GM19035 (cell line): ENCODE measurements around the gene PLSCR3.

Experiments
- ATAC-seq: cut with Tn5 transposase; IDR thresholded peaks from one replicate; pipeline ENCODE4 v1.9.1; 2021; ENCODE audit not compliant: unreplicated experiment

PLSCR3 gene

GRCh38 chr17:7394452-7395191, at the start of gene PLSCR3:
TSS of gene PLSCR3 (minus strand) at chr17:7394525. CDS start at chr17:7394110, 415 bp downstream.
- ATAC-seq = peak; percentile 81

- ATAC-seq = no peak
Observed at GRCh38 chr17:7443499-7444485, 49.5 kb upstream of the PLSCR3 start.

DNA sequence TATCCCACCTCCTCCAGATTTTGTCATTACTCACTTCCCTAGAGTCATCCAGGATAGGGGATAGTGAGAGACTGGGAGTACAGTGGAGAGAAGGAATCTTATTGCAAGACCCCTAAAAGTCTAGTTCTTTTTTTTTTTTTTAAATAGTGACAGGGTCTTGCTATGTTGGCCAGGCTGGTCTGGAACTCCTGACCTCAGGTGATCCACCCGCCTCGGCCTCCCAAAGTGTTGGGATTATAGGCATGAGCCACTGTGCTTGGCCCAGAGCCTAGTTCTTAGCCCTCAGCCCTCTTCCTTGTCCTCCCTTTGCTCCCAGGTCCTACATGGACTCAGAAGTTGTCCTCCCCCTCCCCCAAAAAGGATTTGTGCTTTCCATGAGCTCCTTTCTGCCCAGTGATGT, 47.8 kb upstream of the PLSCR3 start:
- no peak for ATAC-seq

DNA sequence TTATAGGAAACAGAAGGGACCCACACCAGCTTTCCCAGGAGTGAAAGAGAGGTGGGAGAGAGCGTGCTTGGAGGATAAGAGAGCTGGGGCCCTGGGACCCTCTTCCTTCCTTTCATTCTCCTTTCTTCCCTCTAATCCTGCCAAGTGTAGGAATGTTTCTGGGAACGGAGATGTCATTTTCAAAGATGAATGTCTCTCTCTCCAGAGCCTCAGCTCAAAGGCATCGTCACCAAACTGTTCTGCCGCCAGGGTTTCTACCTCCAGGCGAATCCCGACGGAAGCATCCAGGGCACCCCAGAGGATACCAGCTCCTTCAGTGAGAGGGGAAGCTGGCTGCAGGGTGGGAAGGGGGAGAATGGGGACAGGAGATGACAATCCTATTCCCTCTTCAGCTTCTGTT, 46.9 kb upstream of the PLSCR3 start:
- ATAC-seq = no peak

- ATAC-seq = no peak
Observed at GRCh38 chr17:7440834-7441195, 46.5 kb upstream of the PLSCR3 start.

DNA sequence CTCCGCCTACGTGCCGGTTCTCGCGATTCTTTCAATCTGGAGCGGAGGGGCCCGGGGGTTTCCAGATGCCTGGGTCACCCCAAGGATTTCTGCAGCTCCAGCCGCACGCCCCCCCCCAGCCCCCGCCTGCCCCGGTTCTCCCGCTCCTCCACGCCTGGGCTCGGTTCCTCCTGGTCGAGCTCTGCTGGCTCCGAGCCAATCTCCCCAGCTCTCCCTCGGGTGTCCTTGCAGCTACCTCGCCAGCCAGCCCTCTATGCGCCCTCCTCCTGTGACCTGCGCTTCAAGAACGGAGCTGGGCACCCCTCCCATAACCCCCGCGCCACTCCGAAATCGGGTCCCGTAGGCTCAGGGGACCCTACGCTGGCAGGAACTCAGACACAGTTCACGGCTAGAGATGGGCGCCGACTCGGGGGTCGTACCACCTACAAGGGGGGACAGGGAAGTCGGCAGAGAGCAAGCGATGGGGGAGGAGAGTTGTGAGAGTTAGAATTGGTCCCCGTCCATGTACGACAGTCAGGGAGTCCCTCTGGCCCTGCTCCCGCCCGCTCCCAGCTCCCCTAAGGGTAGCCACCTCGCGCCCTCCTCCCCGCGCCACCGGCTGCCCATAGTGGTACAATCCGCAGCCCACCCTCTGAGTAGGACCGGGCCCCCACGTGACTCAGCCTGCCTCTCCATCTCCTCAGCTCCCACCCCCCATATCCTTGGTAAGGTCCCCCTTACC, 45.9 kb upstream of the PLSCR3 start:
- no peak for ATAC-seq

DNA sequence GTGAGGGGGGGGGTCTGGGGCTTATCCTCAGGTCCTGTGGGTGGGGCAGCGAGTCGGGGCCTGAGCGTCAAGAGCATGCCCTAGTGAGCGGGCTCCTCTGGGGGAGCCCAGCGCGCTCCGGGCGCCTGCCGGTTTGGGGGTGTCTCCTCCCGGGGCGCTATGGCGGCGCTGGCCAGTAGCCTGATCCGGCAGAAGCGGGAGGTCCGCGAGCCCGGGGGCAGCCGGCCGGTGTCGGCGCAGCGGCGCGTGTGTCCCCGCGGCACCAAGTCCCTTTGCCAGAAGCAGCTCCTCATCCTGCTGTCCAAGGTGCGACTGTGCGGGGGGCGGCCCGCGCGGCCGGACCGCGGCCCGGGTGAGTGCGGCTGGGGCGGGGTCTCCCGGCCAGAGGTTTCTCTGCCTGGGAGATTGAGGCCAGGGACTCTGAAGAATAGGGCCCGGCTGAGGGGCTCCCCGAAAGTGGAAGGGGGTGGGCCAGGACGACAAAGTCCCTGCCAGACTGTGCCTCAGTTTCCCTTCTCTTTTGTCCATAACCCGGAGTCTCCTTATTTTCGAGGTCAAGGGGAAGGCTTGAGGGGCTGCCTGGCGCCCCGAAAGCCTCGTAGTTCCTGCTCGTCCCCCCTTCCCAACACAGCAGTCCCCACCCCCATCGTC, 45.3 kb upstream of the PLSCR3 start, which contains the start of gene FGF11:
Gene FGF11 (plus strand): TSS at position 51 of the 651 bp plus-strand sequence. CDS start 109 bp downstream, at position 160.
- no peak for ATAC-seq

DNA sequence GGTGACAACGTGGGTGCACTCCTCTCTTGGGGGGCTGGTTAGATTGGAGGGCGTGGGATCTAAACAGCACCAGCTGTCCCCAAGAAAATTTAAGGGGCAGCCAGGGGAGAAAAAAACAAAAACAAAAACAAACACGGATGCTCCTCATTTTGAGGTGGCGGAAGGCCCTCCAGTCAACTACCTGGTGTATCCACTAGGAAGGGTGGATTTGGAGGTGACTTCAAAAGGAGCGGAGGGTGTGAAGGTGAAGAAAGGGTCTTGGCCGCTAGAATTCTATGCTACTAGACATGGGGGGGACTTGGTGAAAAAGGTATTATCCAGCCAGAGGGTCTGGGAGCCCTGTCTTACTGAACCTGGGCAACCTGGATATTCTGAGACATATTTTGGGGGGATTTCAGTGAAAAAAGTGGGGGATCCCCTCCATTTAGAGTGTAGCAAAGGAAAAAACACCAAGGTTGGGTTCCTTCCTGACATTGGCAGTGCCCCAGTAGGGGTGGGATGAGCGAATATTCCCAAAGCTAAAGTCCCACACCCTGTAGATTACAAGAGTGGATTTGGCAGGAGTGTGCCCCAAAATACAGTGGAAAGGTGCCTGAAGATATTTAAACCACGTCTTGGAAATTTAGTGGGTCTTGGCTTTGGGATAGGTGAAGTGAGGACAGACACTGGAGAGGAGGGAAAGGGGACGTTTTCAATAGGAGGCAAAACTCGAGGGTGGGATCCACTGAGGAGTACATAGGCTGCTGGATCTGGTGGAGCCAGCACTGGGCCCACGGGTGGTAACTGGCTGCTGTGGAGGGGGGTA, 44.5 kb upstream of the PLSCR3 start:
- no peak for ATAC-seq

- no peak for ATAC-seq
Observed at GRCh38 chr17:7437950-7438614, 43.8 kb upstream of the PLSCR3 start.

DNA sequence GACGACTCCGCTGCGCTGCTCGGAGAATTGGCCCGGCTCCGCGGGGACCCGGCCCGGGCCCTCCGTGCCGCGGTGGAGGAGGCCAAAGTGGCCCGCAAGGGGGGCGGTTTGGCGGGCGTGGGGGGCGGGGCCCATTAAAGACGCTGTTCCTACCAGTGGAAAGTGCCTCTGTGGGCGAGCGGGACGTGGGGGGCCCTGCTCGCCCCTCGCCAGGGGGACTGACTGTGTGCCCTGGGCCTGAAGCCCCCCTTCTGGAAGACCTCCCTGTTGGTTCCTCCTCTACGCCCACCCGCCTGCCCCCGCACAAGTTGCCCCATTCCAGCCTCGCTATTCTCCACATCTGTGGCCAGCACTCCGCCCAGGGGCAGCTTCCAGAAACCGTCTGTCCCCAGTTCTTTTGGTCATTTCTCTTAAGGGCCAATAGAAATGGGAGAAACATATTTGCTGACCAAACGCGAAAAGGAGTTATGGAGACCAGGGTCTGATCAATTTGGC, 43.1 kb upstream of the PLSCR3 start:
- no peak for ATAC-seq

- ATAC-seq = no peak
Observed at GRCh38 chr17:7436556-7437368, 42.4 kb upstream of the PLSCR3 start.

- ATAC-seq = peak; percentile 24
Observed at GRCh38 chr17:7435676-7436555, 41.6 kb upstream of the PLSCR3 start.

- ATAC-seq = no peak
Observed at GRCh38 chr17:7432296-7432695, 38.0 kb upstream of the PLSCR3 start.

DNA sequence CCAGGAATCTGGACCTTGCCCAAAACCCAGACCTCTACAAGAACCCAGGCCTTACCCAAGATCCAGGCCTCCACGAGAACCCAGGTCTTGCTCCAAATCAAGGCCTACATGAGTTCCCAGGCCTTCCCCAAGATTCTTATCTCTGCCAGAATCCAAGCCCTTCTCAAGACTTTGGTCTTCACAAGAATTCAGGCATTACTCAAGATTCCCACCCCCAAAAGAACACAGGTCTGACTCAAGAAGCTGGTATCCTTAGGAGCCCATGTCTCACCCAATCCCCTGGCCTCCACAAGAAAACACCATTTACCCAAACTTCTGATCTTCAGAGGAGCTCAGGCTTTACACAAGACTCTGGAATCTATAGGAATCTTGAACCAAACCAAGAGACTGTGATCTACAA, 36.9 kb upstream of the PLSCR3 start:
- ATAC-seq = no peak

DNA sequence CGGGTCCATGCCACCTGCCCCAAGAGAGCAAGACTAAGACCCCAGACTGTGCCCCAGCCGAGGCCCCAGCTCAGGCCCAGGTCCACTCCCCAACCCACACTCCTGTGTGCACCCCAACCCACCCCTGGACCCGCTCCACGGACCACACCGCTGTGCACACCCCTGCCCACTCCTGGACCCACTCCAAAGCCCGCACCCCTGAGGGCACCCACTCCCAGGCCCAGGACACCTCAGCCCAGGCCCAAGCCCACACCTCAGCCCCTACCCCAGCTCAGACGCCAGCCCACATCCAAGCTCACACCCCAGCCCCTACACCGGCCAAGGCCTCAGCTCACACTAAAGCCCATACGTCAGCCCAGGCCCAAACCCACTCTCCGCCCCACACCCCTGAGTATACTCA, 35.4 kb upstream of the PLSCR3 start:
- ATAC-seq = no peak

GRCh38 chr17:7428557-7428956, 34.2 kb upstream of the PLSCR3 start, which contains the start of gene SPEM3:
TSS of gene SPEM3 (plus strand) at chr17:7428857. CDS start at chr17:7428903, 46 bp downstream.
- ATAC-seq = no peak

DNA sequence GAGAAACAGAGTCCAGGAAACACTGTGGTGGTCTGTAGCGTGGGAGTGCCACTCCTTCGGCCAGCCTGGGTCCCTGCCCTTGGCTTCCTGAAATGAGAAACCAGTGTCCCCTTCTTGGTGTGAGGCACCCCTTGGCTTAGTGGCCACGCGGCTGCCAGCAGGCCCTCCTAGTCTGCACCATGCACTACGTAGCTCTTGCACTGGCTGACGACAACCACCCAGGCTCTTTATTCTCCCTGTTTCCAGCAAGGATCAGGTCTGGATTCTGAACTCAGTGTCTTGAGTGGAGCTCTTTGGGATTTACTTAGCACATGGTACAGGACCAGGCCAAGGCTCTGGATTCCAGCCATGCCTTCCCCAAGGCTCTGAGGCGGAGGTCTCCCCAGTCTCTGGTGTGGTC, 33.2 kb upstream of the PLSCR3 start:
- no peak for ATAC-seq
